IPS-20b (cell line): ENCODE data around the gene MYO5B.

Experiments
- H3K27ac ChIP-seq: one replicate; pipeline ENCODE4 v1.5.1; 2013; ENCODE audit warnings: low read length
- H3K27me3 ChIP-seq: 2 replicates; pipeline ENCODE4 v1.6.1; 2013; ENCODE audit warnings: mild to moderate bottlenecking, low read length, inconsistent platforms; ENCODE audit not compliant: insufficient read depth
- H3K36me3 ChIP-seq: 2 replicates; pipeline ENCODE4 v1.6.1; 2013; ENCODE audit warnings: low read depth, mild to moderate bottlenecking, inconsistent platforms, low read length, moderate library complexity; ENCODE audit not compliant: insufficient read depth
- H3K4me1 ChIP-seq: 2 replicates; pipeline ENCODE4 v1.6.1; 2013; ENCODE audit warnings: mild to moderate bottlenecking, control low read depth, inconsistent platforms, low read length, moderate library complexity; ENCODE audit not compliant: insufficient read depth
- H3K4me3 ChIP-seq: 2 replicates; pipeline ENCODE4 v1.5.1; 2013; ENCODE audit warnings: mild to moderate bottlenecking, low read length, inconsistent platforms
- H3K9ac ChIP-seq: 2 replicates; pipeline ENCODE4 v1.6.1; 2013; ENCODE audit warnings: low read depth, mild to moderate bottlenecking, inconsistent platforms, low read length, moderate library complexity
- H3K9me3 ChIP-seq: 2 replicates; pipeline ENCODE4 v1.6.1; 2013; ENCODE audit warnings: mild to moderate bottlenecking, low read depth, low read length, inconsistent platforms; ENCODE audit not compliant: insufficient read depth

Gene MYO5B

DNA sequence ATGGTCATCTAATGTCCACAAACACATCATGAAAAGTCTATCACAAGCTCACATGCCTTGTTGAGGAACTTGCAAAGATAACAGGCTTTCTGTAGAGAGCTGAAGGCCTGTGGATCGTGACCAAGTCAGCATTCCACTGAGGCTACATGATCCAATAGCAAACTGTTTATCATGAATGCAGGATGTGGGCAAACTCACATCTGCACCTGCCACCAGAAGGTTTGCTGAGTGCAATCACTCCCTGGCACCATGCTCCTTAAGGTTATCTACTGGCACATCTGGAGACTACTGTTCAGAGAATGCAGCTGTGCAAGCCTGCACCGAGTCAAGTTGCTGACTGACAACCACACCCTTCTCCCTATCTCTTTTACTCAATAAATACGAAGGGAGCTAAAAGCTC is 314.3 kb downstream of the MYO5B start:
- Histone ChIP-seq H3K9me3 (no peaks in the 10 kb centered on the region), H3K36me3 (no peaks in the 10 kb centered on the region), H3K4me1 (no peaks in the 10 kb centered on the region), H3K27me3 (no peaks in the 10 kb centered on the region), H3K4me3 (no peak overlapping the region), H3K27ac (no peak overlapping the region), H3K9ac (no peak overlapping the region)

DNA sequence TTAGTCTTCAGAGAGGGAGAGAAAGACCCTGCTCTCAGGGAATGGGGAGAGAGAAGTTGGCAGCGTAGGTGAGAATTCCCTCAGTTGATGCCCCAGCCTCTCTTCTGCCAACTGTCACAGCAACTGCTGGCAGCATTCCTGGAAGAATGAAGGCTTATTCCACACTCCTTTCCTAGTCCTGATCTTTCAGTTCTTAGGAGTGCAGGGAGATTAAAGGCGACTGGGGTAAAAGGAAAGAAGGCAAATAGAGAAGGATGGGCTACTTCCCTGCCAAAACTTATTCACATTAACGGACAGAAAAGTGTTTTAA is 315.7 kb downstream of the MYO5B start:
- Histone ChIP-seq H3K36me3 (no peaks in the 10 kb centered on the region), H3K9ac (no peak overlapping the region), H3K4me1 (no peaks in the 10 kb centered on the region), H3K27me3 (no peaks in the 10 kb centered on the region), H3K9me3 (no peaks in the 10 kb centered on the region), H3K27ac (no peak overlapping the region), H3K4me3 (no peak overlapping the region)

DNA sequence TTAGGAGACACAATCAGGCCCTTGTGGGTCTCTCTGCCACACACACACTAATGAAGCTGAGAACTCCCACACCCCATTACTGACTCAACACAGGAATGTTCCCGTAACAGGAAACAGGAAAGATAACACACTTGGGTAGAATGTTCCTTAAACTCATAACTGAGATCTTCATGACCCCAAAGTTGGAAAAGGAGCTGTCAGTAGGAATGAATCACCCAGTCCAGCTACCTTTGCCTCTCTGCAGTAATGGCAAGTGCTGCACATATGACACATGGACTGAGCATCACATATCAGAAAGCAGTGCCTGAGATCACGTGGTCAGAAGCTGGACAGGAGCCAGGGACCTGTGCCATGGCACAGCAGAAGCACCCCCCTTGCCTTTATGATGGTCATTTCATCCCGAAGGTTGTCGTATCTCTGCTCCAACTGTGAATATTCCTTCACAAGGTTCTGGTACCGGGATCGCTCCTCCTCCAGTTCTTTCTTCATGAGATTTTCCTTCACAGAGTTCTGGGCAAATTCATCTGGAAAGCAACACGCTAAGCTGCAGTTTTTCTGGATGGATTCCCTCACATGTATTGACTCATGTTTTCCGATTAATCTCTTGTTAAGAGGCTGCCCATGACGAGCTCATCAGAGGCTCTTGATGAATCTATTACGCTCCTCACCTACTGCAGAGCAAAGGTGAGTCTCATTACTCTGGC is 316.2 kb downstream of the MYO5B start:
- H3K9ac ChIP-seq, result no peak overlapping the region
- H3K4me1 ChIP-seq, result no peaks in the 10 kb centered on the region
- H3K27me3 ChIP-seq, result no peaks in the 10 kb centered on the region
- H3K36me3 ChIP-seq, result no peaks in the 10 kb centered on the region
- H3K4me3 ChIP-seq, result no peak overlapping the region
- no peaks in the 10 kb centered on the region for H3K9me3 ChIP-seq
- H3K27ac ChIP-seq, result no peak overlapping the region

DNA sequence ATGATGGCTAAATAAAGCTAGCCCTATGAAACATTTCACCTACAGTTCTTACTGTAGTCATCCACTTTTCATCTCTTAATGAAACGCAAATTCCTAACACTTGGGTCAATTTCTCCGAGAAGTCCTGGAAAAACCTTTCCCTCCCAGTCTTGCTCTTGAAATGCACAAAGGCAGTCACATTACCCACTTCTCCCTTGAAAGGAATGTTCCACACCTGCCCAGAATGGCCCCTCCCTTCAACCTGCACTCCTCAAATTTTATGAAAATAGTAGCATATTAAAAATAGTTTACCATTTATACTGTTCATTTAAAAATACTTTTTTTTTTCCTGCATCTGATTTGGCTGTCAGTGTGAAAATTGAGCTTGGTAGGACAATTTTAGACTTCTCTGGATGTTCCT is 316.9 kb downstream of the MYO5B start:
- H3K9me3 ChIP-seq, result no peaks in the 10 kb centered on the region
- H3K36me3 ChIP-seq, result no peaks in the 10 kb centered on the region
- no peaks in the 10 kb centered on the region for H3K27me3 ChIP-seq
- H3K9ac ChIP-seq, result no peak overlapping the region
- no peaks in the 10 kb centered on the region for H3K4me1 ChIP-seq
- H3K4me3 ChIP-seq, result no peak overlapping the region
- H3K27ac ChIP-seq, result no peak overlapping the region

DNA sequence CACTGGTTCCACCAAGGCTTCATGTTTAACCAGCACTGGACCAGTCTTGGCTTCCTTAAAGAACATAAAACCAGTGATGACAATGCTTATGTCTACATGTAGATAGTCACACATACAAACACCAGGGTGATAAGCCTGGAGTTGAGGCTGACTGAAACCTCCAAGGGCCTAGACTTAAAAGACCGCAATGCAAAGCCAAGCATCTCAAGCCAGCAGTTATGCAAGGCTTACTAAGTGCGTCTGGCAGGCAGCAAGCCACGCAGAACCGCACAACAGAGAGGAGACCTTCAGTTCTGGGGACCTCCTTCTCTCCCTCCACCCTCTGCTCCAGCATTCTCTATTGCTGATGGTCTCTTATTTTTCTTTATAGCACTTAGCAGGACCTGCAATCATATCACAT is 318.4 kb downstream of the MYO5B start:
- Histone ChIP-seq H3K27ac (no peak overlapping the region), H3K27me3 (no peaks in the 10 kb centered on the region), H3K36me3 (no peaks in the 10 kb centered on the region), H3K9me3 (no peaks in the 10 kb centered on the region), H3K4me1 (no peaks in the 10 kb centered on the region), H3K9ac (no peak overlapping the region), H3K4me3 (no peak overlapping the region)

DNA sequence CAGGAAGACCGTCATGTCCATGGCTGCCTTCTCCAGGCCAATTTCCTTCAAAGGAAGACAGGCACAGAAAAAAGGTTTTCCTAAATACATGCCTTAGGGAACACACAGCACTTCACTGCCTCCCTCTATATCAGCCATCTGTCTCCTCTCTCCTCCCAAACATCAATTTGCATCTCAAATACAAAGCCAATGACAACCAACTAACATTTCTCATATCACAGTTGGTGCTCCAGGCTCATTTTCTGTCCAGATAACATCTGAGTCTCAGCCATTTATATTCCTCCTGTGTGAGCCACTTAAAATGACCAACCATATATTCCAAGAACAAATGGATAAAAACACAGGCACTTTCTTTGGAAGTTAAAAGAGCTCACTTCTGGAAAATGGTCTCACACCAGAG is 319.2 kb downstream of the MYO5B start:
- Histone ChIP-seq H3K4me1 (no peaks in the 10 kb centered on the region), H3K9me3 (no peaks in the 10 kb centered on the region), H3K36me3 (no peaks in the 10 kb centered on the region), H3K9ac (no peak overlapping the region), H3K27ac (no peak overlapping the region), H3K27me3 (no peaks in the 10 kb centered on the region), H3K4me3 (no peak overlapping the region)

DNA sequence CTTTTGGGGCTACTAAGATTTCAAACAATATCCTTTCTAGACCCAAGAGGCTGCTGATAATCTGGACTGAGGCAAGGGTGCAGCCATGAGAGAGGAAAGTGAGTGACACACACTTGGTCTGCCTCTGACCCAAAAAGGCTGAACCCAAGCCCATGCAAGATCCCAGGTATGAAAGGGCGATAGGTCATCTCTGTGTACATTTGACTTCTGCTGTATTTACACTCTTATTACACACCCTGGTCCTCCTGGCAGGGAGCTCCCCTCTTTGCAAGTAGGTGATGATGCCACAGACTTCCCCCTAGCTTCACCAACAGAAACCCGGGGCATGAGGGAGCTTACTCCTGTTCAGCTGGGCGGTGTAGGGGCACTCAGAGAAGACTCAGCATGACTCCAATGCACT is 319.8 kb downstream of the MYO5B start:
- H3K27ac ChIP-seq, result no peak overlapping the region
- H3K4me1 ChIP-seq, result no peaks in the 10 kb centered on the region
- no peak overlapping the region for H3K9ac ChIP-seq
- H3K27me3 ChIP-seq, result no peaks in the 10 kb centered on the region
- no peak overlapping the region for H3K4me3 ChIP-seq
- no peaks in the 10 kb centered on the region for H3K9me3 ChIP-seq
- no peaks in the 10 kb centered on the region for H3K36me3 ChIP-seq

DNA sequence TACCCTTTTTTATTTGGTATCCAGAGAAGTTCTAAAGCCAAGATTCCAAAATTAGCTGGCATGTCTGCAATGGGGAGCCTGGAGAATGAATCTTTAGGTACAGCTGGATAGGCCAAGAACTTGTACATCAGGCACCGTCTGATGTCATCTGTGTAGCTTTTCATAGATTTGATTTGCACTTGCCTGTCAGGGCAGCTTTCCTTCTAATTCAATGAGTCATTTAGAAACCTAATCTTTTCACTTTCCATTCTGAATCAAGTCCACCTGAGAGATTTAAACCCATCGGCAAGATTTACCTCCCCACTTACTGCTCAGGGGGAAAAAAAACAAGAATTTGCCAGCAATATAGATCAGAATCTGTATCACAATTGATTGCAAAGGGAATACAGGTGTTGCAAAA is 320.7 kb downstream of the MYO5B start:
- Histone ChIP-seq H3K27me3 (no peaks in the 10 kb centered on the region), H3K9me3 (no peaks in the 10 kb centered on the region), H3K4me1 (no peaks in the 10 kb centered on the region), H3K9ac (no peak overlapping the region), H3K4me3 (no peak overlapping the region), H3K27ac (no peak overlapping the region), H3K36me3 (no peaks in the 10 kb centered on the region)

DNA sequence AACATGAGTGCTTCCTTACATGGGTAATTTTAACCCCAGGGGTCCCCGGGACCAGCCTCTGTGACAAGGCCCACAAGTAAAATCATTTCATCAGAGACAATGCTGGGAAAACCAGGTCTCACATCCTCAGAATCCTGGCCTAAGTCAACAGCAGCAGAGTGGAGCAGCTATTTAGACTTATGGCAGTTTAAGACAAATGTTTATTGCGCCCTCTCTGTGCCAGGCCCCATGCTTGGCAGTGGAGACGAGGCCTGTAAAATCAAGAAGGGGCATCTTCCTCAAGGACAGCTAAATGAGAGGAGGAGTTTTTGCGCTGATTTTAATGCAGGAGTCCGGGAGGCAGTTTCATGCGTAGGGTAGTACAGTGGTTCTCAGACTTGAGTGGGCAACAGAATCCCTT is 325.6 kb downstream of the MYO5B start:
- no peaks in the 10 kb centered on the region for H3K36me3 ChIP-seq
- H3K4me1 ChIP-seq, result no peaks in the 10 kb centered on the region
- no peaks in the 10 kb centered on the region for H3K9me3 ChIP-seq
- H3K4me3 ChIP-seq, result no peak overlapping the region
- H3K27me3 ChIP-seq, result no peaks in the 10 kb centered on the region
- H3K27ac ChIP-seq, result no peak overlapping the region
- no peak overlapping the region for H3K9ac ChIP-seq

DNA sequence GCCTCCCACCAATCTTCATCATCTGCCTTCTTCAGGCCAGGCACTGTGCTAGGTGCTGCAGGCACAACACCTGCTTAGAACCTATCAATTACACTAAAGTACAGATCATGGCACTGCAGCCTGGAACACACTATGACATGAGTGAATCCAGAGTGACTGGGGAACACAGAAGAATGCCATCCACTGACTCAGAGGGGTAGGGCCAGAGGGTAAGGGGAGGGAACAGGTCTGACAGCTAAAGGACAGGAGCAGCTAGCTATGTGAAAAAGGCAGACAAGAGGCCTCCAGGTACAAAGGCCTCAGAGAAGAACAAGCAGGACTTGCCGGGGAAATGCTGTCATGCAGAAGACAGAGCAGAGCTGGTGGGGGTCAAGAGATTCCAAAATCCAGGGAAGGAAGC is 328.3 kb downstream of the MYO5B start:
- Histone ChIP-seq H3K4me3 (no peak overlapping the region), H3K4me1 (no peaks in the 10 kb centered on the region)

DNA sequence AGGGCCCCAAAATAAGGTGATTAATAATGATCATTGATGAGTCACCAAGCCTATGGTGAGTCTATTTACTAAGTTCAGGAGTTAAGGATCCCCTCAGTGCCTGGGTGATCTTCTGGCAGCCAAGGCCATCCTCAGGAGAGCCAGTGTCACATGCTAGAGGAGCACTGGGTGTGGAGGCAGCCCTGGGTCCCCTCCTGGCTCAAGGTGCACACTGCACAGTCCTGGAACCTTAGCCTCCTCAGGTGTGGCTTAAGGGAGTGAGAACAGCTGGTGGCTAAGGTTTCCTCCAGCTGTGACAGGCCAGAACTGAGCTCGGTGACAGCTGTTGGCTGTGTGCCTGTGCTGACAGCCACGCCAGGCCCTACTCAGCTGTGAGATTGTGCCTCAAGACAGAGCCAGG is 329.5 kb downstream of the MYO5B start:
- Histone ChIP-seq H3K4me1 (no peaks in the 10 kb centered on the region), H3K9ac (no peak overlapping the region), H3K4me3 (no peak overlapping the region), H3K36me3 (no peaks in the 10 kb centered on the region), H3K27ac (no peak overlapping the region), H3K9me3 (no peaks in the 10 kb centered on the region), H3K27me3 (no peaks in the 10 kb centered on the region)

More for the DNA sequence above, 328.3 kb downstream of the MYO5B start:
- Histone ChIP-seq H3K27ac (no peak overlapping the region), H3K36me3 (no peaks in the 10 kb centered on the region), H3K27me3 (no peaks in the 10 kb centered on the region), H3K9me3 (no peaks in the 10 kb centered on the region), H3K9ac (no peak overlapping the region)

DNA sequence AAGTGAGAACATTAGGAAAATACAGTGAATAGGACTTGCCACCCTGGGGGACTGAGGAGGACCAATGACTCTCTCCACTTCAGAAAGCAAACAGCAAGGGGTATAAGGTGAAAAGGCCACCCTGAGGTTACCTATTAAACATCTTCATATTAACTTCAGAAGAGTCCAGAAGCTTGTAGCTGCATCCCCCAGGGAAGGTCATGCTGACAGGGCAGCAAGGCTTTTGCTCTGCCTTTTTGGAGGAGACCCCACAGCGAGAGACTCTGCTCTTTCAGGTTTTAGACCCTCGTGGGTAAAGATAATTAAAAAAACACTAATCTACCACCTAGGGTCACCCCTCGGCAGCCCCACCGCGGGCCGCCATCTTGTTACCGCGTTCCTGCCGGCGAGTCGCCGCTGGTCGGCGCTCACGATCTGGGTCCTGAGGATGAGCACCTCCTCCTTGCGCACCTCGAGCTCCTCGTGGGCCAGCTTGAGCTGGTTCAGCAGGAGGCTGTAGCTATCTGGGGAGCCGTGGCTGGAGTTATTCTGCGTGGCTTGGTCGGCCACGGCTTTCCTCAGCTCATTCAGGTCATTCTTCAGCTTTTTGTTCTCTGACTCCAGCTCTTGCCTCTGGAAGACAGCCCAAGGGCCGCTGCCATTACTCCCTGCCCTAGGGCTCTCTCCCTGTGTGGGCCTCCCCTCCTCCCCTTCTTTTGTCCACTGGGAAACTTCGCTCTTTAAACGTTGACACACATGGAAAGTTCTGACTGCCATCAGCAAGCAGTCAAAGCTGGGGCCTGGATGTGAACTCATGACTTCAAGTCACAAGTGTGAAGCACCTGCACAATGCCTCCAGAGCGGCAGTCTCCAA is 331.0 kb downstream of the MYO5B start:
- no peaks in the 10 kb centered on the region for H3K36me3 ChIP-seq
- H3K27ac ChIP-seq, result no peak overlapping the region
- no peak overlapping the region for H3K4me3 ChIP-seq
- no peaks in the 10 kb centered on the region for H3K4me1 ChIP-seq
- no peaks in the 10 kb centered on the region for H3K9me3 ChIP-seq
- H3K9ac ChIP-seq, result no peak overlapping the region
- no peaks in the 10 kb centered on the region for H3K27me3 ChIP-seq
